Esophagus squamous epithelium (tissue), 4 donors: ENCODE results near the gene CHRM1.

Experiments
- POLR2A ChIP-seq, 4 donors: fragments of 450-650 bp; IDR thresholded peaks; one replicate each; pipeline ENCODE4 v1.6.1; 2017; ENCODE audit warnings: antibody characterized with exemption in 4 of 4, mild to moderate bottlenecking in 4 of 4, moderate library complexity in 3 of 4
- TF ChIP-seq, protein P1 (sequence below), 6 experiments: fragments of 450-650 bp in 4 of 6; fragments of 200-600 bp in 2 of 6; sonication (generic) in 2 of 6; IDR thresholded peaks; one replicate each; pipeline ENCODE4 v1.5.1; 2016 to 2019; ENCODE audit warnings: antibody characterized with exemption in 6 of 6, mild to moderate bottlenecking in 4 of 6, moderate library complexity in 4 of 6

GRCh38 chr11:62948765-62949320, 27.7 kb upstream of the CHRM1 start:
- TF ChIP-seq, protein P1, sequence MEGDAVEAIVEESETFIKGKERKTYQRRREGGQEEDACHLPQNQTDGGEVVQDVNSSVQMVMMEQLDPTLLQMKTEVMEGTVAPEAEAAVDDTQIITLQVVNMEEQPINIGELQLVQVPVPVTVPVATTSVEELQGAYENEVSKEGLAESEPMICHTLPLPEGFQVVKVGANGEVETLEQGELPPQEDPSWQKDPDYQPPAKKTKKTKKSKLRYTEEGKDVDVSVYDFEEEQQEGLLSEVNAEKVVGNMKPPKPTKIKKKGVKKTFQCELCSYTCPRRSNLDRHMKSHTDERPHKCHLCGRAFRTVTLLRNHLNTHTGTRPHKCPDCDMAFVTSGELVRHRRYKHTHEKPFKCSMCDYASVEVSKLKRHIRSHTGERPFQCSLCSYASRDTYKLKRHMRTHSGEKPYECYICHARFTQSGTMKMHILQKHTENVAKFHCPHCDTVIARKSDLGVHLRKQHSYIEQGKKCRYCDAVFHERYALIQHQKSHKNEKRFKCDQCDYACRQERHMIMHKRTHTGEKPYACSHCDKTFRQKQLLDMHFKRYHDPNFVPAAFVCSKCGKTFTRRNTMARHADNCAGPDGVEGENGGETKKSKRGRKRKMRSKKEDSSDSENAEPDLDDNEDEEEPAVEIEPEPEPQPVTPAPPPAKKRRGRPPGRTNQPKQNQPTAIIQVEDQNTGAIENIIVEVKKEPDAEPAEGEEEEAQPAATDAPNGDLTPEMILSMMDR (IDR thresholded peaks at IDR 0.05), result no peak
- no peak for TF ChIP-seq POLR2A (IDR thresholded peaks at IDR 0.05)
